HEK293 (cell line): ENCODE measurements around the gene KRTAP12-3.

Experiments used
- CTCF ChIA-PET: fragments of 350-600 bp; formaldehyde crosslinking; extraction: SDS; loops from one replicate; lab custom pipeline; 2021; ENCODE audit warnings: antibody characterized with exemption; lab: Yijun Ruan, JAX
- POLR2A ChIA-PET: fragments of 300-600 bp; formaldehyde crosslinking; extraction: SDS; loops from one replicate; lab custom pipeline; 2020; ENCODE audit warnings: antibody characterized with exemption, inconsistent platforms; lab: Yijun Ruan, JAX
- H3K27ac ChIP-seq: fragments of 200-500 bp; sonication (Bioruptor generic); 2 replicates; pipeline ENCODE4 v1.5.1; 2014; ENCODE audit warnings: low read depth, low read length, control low read depth, inconsistent platforms; ENCODE audit errors: extremely low read depth
- H3K36me3 ChIP-seq, 2 experiments: fragments of 200-500 bp in 1 of 2; sonication (Bioruptor generic) in 1 of 2; 1 replicate in 1 of 2; 2 replicates in 1 of 2; pipeline ENCODE4 v1.5.1; 2014 to 2017; ENCODE audit warnings: inconsistent platforms in 2 of 2, low read length in 2 of 2; ENCODE audit not compliant: control insufficient read depth in 2 of 2, insufficient read depth in 1 of 2
- H3K4me1 ChIP-seq: fragments of 200-500 bp; sonication (Bioruptor generic); 2 replicates; pipeline ENCODE4 v1.5.1; 2014; ENCODE audit warnings: mild to moderate bottlenecking, low read length, inconsistent platforms; ENCODE audit not compliant: control insufficient read depth, insufficient read depth
- H3K4me3 ChIP-seq: 2 replicates; pipeline ENCODE4 v1.5.1; 2011; ENCODE audit warnings: low read depth, mild to moderate bottlenecking, control low read depth, low read length, moderate library complexity
- H3K9me3 ChIP-seq: fragments of 200-500 bp; sonication (Bioruptor generic); 2 replicates; pipeline ENCODE4 v1.5.1; 2014; ENCODE audit warnings: low read depth, low read length, inconsistent platforms; ENCODE audit not compliant: control insufficient read depth, insufficient read depth
- EGR2 ChIP-seq: fragments of 450-650 bp; formaldehyde crosslinking; IDR thresholded peaks from 2 replicates; pipeline ENCODE4 v1.5.1; 2016; ENCODE audit warnings: low read depth, missing biosample characterization, missing genetic modification characterization
- GLIS1 ChIP-seq: fragments of 450-650 bp; formaldehyde crosslinking; IDR thresholded peaks from 2 replicates; pipeline ENCODE4 v1.5.1; 2016; ENCODE audit warnings: missing biosample characterization, missing genetic modification characterization
- HIC1 ChIP-seq: fragments of 450-650 bp; formaldehyde crosslinking; IDR thresholded peaks from 2 replicates; pipeline ENCODE4 v1.5.1; 2016; ENCODE audit warnings: missing biosample characterization, missing genetic modification characterization
- TSHZ1 ChIP-seq: fragments of 450-650 bp; formaldehyde crosslinking; IDR thresholded peaks from 2 replicates; pipeline ENCODE4 v1.5.1; 2016; ENCODE audit warnings: missing biosample characterization, missing genetic modification characterization, borderline replicate concordance
- ZBTB48 ChIP-seq: fragments of 450-650 bp; formaldehyde crosslinking; IDR thresholded peaks from 2 replicates; pipeline ENCODE4 v1.5.1; 2016; ENCODE audit warnings: missing biosample characterization, missing genetic modification characterization
- ZBTB7A ChIP-seq: fragments of 450-650 bp; formaldehyde crosslinking; IDR thresholded peaks from 2 replicates; pipeline ENCODE4 v1.5.1; 2016; ENCODE audit warnings: low read depth, missing biosample characterization, missing genetic modification characterization
- ZNF18 ChIP-seq: fragments of 450-650 bp; formaldehyde crosslinking; IDR thresholded peaks from 2 replicates; pipeline ENCODE4 v1.5.1; 2016; ENCODE audit warnings: missing biosample characterization, missing genetic modification characterization
- ZNF280C ChIP-seq: fragments of 450-650 bp; formaldehyde crosslinking; IDR thresholded peaks from 2 replicates; pipeline ENCODE4 v1.5.1; 2016; ENCODE audit warnings: missing biosample characterization, missing genetic modification characterization
- ZNF280D ChIP-seq: fragments of 450-650 bp; formaldehyde crosslinking; IDR thresholded peaks from 2 replicates; pipeline ENCODE4 v1.5.1; 2016; ENCODE audit warnings: missing biosample characterization, missing genetic modification characterization
- ZNF37A ChIP-seq: fragments of 450-650 bp; IDR thresholded peaks from 2 replicates; pipeline ENCODE4 v1.5.1; 2018; ENCODE audit warnings: missing biosample characterization, missing genetic modification characterization
- ZNF510 ChIP-seq: fragments of 450-650 bp; formaldehyde crosslinking; IDR thresholded peaks from 2 replicates; pipeline ENCODE4 v1.5.1; 2018; ENCODE audit warnings: mild to moderate bottlenecking, missing genetic modification characterization, missing biosample characterization; ENCODE audit not compliant: insufficient replicate concordance
- ZNF518A ChIP-seq: fragments of 450-650 bp; formaldehyde crosslinking; conservative IDR thresholded peaks from 2 replicates; pipeline ENCODE4 v1.5.1; 2016; ENCODE audit warnings: low read depth, missing biosample characterization, missing genetic modification characterization
- ZNF544 ChIP-seq: fragments of 450-650 bp; formaldehyde crosslinking; IDR thresholded peaks from 2 replicates; pipeline ENCODE4 v1.5.0; 2017; ENCODE audit warnings: missing biosample characterization, missing genetic modification characterization
- ZNF837 ChIP-seq: fragments of 450-650 bp; formaldehyde crosslinking; IDR thresholded peaks from 2 replicates; pipeline ENCODE4 v1.5.1; 2016; ENCODE audit warnings: missing biosample characterization, missing genetic modification characterization
- ZSCAN4 ChIP-seq: fragments of 450-650 bp; formaldehyde crosslinking; IDR thresholded peaks from 2 replicates; pipeline ENCODE4 v1.5.1; 2017; ENCODE audit warnings: missing biosample characterization, missing genetic modification characterization

The KRTAP12-3 gene

GRCh38 chr21:44657635-44658540 is at the start of gene KRTAP12-3:
Gene KRTAP12-3 (plus strand): TSS chr21:44657932. CDS start chr21:44657980, 48 bp downstream.
- ChIA-PET POLR2A (no interaction called here), CTCF (interaction anchor here (0.5 kb wide), 1 partner anchor 212 kb away, joined by 5 read pairs; no protein-coding TSS in a partner anchor)
- Histone ChIP-seq H3K36me3 (no peaks in the 10 kb centered on the region), H3K4me3 (no peak within 1 kb of the TSS), H3K4me1 (no peaks in the 10 kb centered on the region), H3K9me3 (no peaks in the 10 kb centered on the region), H3K27ac (no peak within 1 kb of the TSS)
- TF ChIP-seq ZNF280D (no peak), ZNF280C (tag by site-specific recombination) (no peak), ZNF837 (tag by site-specific recombination) (no peak), ZSCAN4 (tag by site-specific recombination) (no peak), GLIS1 (tag by site-specific recombination) (no peak), HIC1 (tag by site-specific recombination) (no peak), ZNF510 (no peak), ZNF37A (no peak), TSHZ1 (tag by site-specific recombination) (no peak), ZBTB7A (tag by site-specific recombination) (no peak), ZNF544 (tag by site-specific recombination) (no peak), ZBTB48 (tag by site-specific recombination) (no peak), EGR2 (no peak), ZNF18 (tag by site-specific recombination) (no peak), ZNF518A (no peak)
